GM12873 (cell line): Measurements from ENCODE around the gene CLEC4M.

Experiments
- TF ChIP-seq, protein P1 (sequence below): IDR thresholded peaks from 2 replicates; pipeline ENCODE4 v1.5.1; 2012; ENCODE audit warnings: low read depth, mild to moderate bottlenecking, moderate library complexity, low read length, control low read depth; ENCODE audit not compliant: insufficient read depth; ENCODE audit errors: missing control alignments

The CLEC4M gene

DNA sequence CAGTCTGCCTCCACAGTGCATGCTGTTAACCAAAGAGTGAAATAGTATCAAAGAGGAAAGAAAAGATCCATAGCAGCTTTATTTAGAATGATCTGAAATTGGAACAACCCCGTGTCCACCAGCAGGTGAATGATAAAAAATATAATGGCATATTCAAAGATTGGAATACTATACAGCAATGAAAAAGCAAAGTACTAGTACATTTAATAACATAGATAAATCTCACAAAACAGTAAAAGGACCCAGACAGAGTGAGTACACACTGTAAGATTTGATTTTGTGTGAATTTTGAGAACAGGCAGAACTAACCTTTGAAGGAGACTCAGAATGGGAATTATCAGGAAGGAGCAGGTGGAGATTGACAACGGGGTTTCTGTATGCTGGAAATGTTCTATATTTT, 14.9 kb upstream of the CLEC4M start:
- TF ChIP-seq, protein P1, sequence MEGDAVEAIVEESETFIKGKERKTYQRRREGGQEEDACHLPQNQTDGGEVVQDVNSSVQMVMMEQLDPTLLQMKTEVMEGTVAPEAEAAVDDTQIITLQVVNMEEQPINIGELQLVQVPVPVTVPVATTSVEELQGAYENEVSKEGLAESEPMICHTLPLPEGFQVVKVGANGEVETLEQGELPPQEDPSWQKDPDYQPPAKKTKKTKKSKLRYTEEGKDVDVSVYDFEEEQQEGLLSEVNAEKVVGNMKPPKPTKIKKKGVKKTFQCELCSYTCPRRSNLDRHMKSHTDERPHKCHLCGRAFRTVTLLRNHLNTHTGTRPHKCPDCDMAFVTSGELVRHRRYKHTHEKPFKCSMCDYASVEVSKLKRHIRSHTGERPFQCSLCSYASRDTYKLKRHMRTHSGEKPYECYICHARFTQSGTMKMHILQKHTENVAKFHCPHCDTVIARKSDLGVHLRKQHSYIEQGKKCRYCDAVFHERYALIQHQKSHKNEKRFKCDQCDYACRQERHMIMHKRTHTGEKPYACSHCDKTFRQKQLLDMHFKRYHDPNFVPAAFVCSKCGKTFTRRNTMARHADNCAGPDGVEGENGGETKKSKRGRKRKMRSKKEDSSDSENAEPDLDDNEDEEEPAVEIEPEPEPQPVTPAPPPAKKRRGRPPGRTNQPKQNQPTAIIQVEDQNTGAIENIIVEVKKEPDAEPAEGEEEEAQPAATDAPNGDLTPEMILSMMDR = no peak

DNA sequence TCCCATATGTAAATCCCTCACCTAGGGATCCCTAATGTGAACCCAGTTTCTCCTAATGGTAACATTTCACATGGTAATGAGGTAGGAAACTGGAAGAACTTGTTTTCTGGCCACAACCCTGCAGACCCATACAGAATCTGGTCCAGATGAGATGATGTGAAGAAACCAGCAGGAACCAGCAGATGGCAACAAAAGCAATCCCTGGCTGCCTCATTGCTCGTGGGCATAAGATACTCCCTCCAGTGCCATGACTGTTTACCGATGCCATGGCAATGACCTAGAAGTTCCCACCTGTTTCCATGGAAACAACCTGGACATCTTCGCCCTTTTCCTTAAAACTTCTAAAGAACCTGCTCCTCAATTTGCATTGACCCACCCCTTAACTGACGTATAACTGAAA, 14.3 kb upstream of the CLEC4M start:
- TF ChIP-seq, protein P1 = peak; percentile 50

DNA sequence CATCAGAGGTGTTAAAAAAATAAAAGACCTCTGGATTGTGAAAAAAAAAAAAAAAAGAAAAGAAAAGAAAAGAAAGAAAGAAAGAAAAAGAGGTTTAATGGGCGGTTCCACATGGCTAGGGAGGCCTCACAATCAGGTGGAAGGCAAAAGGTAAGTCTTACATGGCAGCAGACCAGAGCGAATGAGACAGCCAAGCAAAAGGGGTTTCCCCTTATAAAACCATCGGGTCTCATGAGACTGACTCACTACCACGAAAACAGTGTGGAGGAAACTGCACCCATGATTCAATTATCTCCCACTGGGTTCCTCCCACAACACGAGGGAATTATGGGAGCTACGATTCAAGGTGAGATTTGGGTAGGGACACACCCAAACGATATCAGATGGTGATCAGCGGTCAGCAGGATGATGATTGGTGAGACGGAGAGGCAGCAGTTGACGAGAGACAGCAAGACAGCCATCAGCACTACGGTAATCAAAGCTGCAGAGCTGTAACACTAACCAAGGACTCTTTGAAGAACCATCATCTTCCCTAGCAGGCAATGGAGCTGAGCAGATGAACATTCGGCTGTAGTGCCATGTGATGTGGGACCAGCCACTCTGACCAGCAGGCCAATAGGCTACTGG, 11.8 kb upstream of the CLEC4M start:
- TF ChIP-seq, protein P1 = no peak

DNA sequence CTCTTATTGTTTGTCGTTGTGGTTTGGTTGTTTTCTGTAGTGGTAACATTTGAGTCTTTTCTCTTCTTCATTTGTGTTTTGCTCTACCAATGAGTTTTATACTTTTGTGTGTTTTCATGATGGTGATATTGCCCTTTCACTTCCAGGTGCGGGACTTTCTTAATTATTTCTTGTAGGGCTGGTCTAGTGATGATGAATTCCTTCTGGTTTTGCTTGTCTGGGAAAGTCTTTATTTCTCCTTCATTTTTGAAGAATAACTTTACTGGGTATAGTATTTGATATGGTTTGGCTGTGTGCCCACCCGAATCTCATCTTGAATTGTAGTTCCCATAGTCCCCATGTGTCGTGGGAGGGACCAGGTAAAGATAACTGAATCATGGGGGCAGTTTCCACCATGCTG, 6.8 kb upstream of the CLEC4M start:
- TF ChIP-seq, protein P1 = no peak

DNA sequence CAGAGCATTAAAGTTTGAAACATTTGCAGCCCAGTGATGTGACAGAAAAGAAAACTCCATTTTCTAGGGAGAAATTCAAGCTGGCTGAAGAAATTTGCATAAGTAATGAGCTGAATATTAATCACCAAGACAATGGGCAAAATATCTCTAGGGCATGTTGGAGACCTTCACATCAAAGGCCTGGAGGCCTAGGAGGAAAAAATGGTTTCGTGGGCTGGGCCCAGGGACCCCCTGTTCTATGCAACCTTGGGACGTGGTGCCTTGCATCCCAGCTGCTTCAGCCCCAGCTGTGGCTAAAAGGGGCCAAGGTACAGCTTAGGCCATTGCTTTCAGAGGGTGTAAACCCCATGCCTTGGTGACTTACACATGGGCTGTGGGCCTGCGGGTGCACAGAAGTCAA, 5.7 kb upstream of the CLEC4M start:
- TF ChIP-seq, protein P1 = no peak

DNA sequence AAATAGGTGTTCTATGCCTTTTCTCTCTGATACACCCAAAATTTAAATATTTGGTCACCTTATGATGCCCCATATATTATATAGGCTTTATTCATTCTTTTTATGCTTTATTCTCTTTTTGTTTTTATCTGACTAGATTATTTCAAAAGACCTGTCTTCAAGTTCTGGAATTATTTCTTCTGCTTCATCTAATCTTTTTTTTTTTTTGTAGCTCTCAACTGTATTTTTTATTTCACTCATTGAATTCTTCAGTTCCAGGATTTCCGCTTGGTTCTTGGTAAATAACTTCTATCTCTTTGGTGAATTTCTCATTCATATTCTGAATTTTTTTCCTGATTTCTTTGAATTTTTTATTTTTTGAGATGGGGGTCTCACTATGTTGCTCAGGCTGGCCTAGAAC, 3.9 kb upstream of the CLEC4M start:
- TF ChIP-seq, protein P1 = no peak

DNA sequence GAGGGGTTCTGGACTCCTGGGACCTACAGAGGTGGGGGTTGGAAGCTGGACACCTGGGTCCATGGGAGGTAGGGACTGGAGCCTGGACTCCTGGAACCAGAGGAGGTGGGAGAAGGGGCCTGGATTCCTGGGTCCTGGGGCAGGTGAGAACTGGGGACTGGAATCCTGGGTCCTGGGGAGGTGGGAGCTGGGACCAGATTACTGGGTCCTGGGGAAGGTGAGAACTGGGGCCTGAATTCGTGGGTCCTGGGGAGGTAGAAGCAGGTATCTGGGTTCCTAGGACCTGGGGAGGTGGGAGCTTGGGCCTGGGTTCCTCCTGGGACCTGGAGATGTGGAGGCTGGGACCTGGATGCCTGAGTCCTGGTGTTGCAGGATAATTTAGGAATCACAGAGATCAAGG, 653 bp downstream of the CLEC4M start:
- TF ChIP-seq, protein P1 = no peak

DNA sequence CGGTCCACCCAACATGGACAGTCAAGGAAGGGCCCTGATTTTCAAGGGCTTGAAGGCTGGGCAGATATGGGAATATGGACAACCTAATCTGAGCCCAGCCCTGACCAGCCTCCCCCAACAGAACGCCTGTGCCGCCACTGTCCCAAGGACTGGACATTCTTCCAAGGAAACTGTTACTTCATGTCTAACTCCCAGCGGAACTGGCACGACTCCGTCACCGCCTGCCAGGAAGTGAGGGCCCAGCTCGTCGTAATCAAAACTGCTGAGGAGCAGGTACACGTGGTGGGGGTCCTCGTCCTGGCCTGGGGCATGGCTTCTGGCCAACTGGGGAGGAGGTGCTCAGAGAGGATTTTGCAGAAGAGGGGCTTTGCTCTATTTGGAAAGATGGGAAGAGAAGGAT, 3.5 kb downstream of the CLEC4M start:
- TF ChIP-seq, protein P1 = no peak
